ENCODE results near the gene PBX3. TPM values are rescaled to one million over a fixed set of nuclear protein-coding genes. Genes with fewer than 3 reads are reported as not detected.

Gene PBX3
- total and polyA plus RNA-seq, 2 donors (not counting 1 experiment from before 2014, with no cell fraction given) = 15.5 to 39.0 TPM

DNA sequence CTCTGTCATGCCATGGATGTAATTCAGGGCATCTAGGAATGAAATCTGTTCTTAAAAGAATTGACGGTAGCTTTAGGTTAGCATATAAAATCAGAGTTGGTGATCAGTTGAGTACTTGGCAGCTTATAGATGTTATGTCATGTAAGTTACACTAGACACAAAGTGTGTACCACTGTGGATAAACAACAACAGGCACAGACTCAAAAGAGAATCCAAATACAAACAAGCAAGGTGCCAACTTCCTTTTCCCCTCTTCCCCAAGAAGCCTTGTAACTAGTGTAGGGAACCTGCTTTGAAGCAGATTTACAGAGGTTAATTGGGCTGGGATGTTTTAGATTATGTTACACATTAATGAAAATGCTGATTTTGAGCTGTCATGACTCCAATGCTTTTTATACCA lies 167.2 kb downstream of the PBX3 start:
- intact Hi-C loops (cut with micrococcal nuclease) = no loop called here
- ATAC-seq (ENCODE audit: low read depth) = no peak
- no peak overlapping the region for H3K27ac Mint-ChIP-seq
- Histone ChIP-seq H3K27me3 (replicated peaks in 1 of 4; ENCODE audit: control extremely low read depth in 1 of 4, control insufficient read depth in 3 of 4, insufficient read depth in 4 of 4, low read length in 3 of 4) (no peaks in the 10 kb centered on the region), H3K36me3 (replicated peaks in 1 of 2; ENCODE audit: control extremely low read depth in 1 of 2, control insufficient read depth in 1 of 2, extremely low read depth in 1 of 2, insufficient read depth in 2 of 2, low read length in 1 of 2) (no peaks in the 10 kb centered on the region), H3K79me2 (ENCODE audit: control insufficient read depth, insufficient read depth, low read length) (no peaks in the 10 kb centered on the region), H3K4me3 (ENCODE audit: control extremely low read depth in 1 of 5, extremely low read depth in 1 of 5, insufficient read depth in 1 of 5, low read depth in 2 of 5, low read length in 4 of 5) (no peak overlapping the region), H3K27ac (ENCODE audit: low read length in 2 of 2) (no peak overlapping the region), H4K20me1 (ENCODE audit: control insufficient read depth, insufficient read depth, low read length, poor library complexity, severe bottlenecking) (no peaks in the 10 kb centered on the region), H3K9ac (ENCODE audit: low read length) (no peak overlapping the region), H3K9me3 (ENCODE audit: control extremely low read depth in 1 of 3, control insufficient read depth in 2 of 3, insufficient read depth in 1 of 3, low read length in 2 of 3) (no peaks in the 10 kb centered on the region), H3K4me2 (replicated peaks; ENCODE audit: low read depth, low read length, poor library complexity, severe bottlenecking) (no peak overlapping the region), H3K4me1 (ENCODE audit: control insufficient read depth in 2 of 2, insufficient read depth in 2 of 2, low read length in 2 of 2) (no peaks in the 10 kb centered on the region), H2AFZ (ENCODE audit: insufficient read depth, low read depth, low read length, poor library complexity, severe bottlenecking) (no peak overlapping the region)
- WGBS (ENCODE audit: insufficient coverage) = no CpG with 5 or more reads among the region's 1 CpG
- CTCF ChIA-PET = no interaction called here
- DNase-seq = no peak
- POLR2A ChIA-PET = no interaction called here
- no peaks in the 10 kb centered on the region for H3K4me1 Mint-ChIP-seq
- no peak overlapping the region for H3K4me3 Mint-ChIP-seq
- H3K27me3 Mint-ChIP-seq = no peaks in the 10 kb centered on the region
- no peaks in the 10 kb centered on the region for H3K9me3 Mint-ChIP-seq (ENCODE audit: insufficient read depth)
- no peak for TF ChIP-seq EZH2 (IDR thresholded peaks at IDR 0.05; ENCODE audit: borderline replicate concordance, insufficient read depth, low read depth, low read length, poor library complexity, severe bottlenecking)
- TF ChIP-seq, protein P1, sequence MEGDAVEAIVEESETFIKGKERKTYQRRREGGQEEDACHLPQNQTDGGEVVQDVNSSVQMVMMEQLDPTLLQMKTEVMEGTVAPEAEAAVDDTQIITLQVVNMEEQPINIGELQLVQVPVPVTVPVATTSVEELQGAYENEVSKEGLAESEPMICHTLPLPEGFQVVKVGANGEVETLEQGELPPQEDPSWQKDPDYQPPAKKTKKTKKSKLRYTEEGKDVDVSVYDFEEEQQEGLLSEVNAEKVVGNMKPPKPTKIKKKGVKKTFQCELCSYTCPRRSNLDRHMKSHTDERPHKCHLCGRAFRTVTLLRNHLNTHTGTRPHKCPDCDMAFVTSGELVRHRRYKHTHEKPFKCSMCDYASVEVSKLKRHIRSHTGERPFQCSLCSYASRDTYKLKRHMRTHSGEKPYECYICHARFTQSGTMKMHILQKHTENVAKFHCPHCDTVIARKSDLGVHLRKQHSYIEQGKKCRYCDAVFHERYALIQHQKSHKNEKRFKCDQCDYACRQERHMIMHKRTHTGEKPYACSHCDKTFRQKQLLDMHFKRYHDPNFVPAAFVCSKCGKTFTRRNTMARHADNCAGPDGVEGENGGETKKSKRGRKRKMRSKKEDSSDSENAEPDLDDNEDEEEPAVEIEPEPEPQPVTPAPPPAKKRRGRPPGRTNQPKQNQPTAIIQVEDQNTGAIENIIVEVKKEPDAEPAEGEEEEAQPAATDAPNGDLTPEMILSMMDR (IDR thresholded peaks at IDR 0.05) = no peak

DNA sequence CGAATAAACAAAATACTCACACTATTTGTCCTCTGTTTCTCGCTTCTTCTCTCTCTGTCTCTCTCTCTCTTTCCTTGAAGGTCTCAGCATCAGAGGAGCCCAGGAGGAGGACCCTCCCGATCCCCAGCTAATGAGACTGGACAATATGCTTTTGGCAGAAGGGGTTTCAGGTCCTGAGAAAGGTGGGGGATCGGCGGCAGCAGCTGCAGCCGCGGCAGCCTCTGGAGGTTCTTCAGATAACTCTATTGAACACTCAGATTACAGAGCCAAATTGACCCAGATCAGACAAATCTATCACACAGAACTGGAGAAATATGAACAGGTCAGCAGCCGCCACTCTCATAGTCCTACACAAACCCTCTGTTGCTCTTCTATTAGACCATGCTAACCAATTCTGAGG lies 168.4 kb downstream of the PBX3 start:
- H3K27ac Mint-ChIP-seq = no peak overlapping the region
- ChIA-PET CTCF (no interaction called here), POLR2A (no interaction called here)
- H3K9me3 Mint-ChIP-seq (ENCODE audit: insufficient read depth) = no peaks in the 10 kb centered on the region
- Histone ChIP-seq H3K4me3 (ENCODE audit: control extremely low read depth in 1 of 5, extremely low read depth in 1 of 5, insufficient read depth in 1 of 5, low read depth in 2 of 5, low read length in 4 of 5) (no peak overlapping the region), H3K4me2 (replicated peaks; ENCODE audit: low read depth, low read length, poor library complexity, severe bottlenecking) (no peak overlapping the region), H3K9ac (ENCODE audit: low read length) (no peak overlapping the region), H3K27me3 (replicated peaks in 1 of 4; ENCODE audit: control extremely low read depth in 1 of 4, control insufficient read depth in 3 of 4, insufficient read depth in 4 of 4, low read length in 3 of 4) (no peaks in the 10 kb centered on the region), H4K20me1 (ENCODE audit: control insufficient read depth, insufficient read depth, low read length, poor library complexity, severe bottlenecking) (no peaks in the 10 kb centered on the region), H3K4me1 (ENCODE audit: control insufficient read depth in 2 of 2, insufficient read depth in 2 of 2, low read length in 2 of 2) (no peaks in the 10 kb centered on the region), H2AFZ (ENCODE audit: insufficient read depth, low read depth, low read length, poor library complexity, severe bottlenecking) (no peak overlapping the region), H3K9me3 (ENCODE audit: control extremely low read depth in 1 of 3, control insufficient read depth in 2 of 3, insufficient read depth in 1 of 3, low read length in 2 of 3) (no peaks in the 10 kb centered on the region), H3K27ac (ENCODE audit: low read length in 2 of 2) (no peak overlapping the region), H3K36me3 (replicated peaks in 1 of 2; ENCODE audit: control extremely low read depth in 1 of 2, control insufficient read depth in 1 of 2, extremely low read depth in 1 of 2, insufficient read depth in 2 of 2, low read length in 1 of 2) (no peaks in the 10 kb centered on the region), H3K79me2 (ENCODE audit: control insufficient read depth, insufficient read depth, low read length) (no peaks in the 10 kb centered on the region)
- H3K27me3 Mint-ChIP-seq = no peaks in the 10 kb centered on the region
- intact Hi-C loops (cut with micrococcal nuclease) = no loop called here
- DNase-seq (no peak), ATAC-seq (ENCODE audit: low read depth) (no peak)
- H3K4me3 Mint-ChIP-seq = no peak overlapping the region
- TF ChIP-seq EZH2 (IDR thresholded peaks at IDR 0.05; ENCODE audit: borderline replicate concordance, insufficient read depth, low read depth, low read length, poor library complexity, severe bottlenecking) = no peak
- TF ChIP-seq, protein P1 (IDR thresholded peaks at IDR 0.05) = no peak
- no peaks in the 10 kb centered on the region for H3K4me1 Mint-ChIP-seq
- 100% methylated on average over 4 of the region's 8 CpGs for WGBS (ENCODE audit: insufficient coverage)

All from B cell (primary cell).